HFFc6 (cell line): ENCODE measurements around the gene ADGRB2. TPM values are rescaled to one million over a fixed set of nuclear protein-coding genes. Genes with fewer than 3 reads are reported as not detected.

Source experiments
- DNase-seq: peaks from one replicate; pipeline ENCODE4 v3.0.0-alpha.2; 2018
- H3K27ac Mint-ChIP-seq: 2 replicates; pipeline ENCODE4 v1.8.0; 2020; ENCODE audit warnings: mild to moderate bottlenecking, mixed read lengths
- H3K27me3 Mint-ChIP-seq: 2 replicates; pipeline ENCODE4 v1.8.0; 2021; ENCODE audit warnings: mild to moderate bottlenecking, moderate library complexity, mixed read lengths; ENCODE audit not compliant: insufficient read depth
- H3K36me3 Mint-ChIP-seq: 2 replicates; pipeline ENCODE4 v1.8.0; 2021; ENCODE audit warnings: low read depth, mixed read lengths
- H3K4me1 Mint-ChIP-seq: 2 replicates; pipeline ENCODE4 v1.8.0; 2020; ENCODE audit warnings: low read depth, mixed read lengths
- H3K4me3 Mint-ChIP-seq: 2 replicates; pipeline ENCODE4 v1.8.0; 2020; ENCODE audit warnings: mild to moderate bottlenecking, moderate library complexity, mixed read lengths
- H3K9me3 Mint-ChIP-seq: 2 replicates; pipeline ENCODE4 v1.8.0; 2020; ENCODE audit warnings: mild to moderate bottlenecking, mixed read lengths
- CTCF ChIP-seq: fragments of 200-600 bp; sonication (generic); IDR thresholded peaks from 2 replicates; pipeline ENCODE4 v1.5.0; 2021; ENCODE audit warnings: antibody characterized with exemption, mild to moderate bottlenecking
- total RNA-seq, 6 experiments: library from RNA; stranded (reverse); fragmentation: NEBNext Ultra II Directional; extraction: Animal tissue kit (Norgen Biotek cat#: 25700); gene quantifications; 2 replicates in 1 of 6; 3 replicates in 5 of 6; pipeline ENCODE4 v1.2.3, GENCODE V29; 2021

The ADGRB2 gene
- total RNA-seq, 6 experiments from 2014 or later, result 4.9 to 8.8 (median 6.4) TPM

- no peaks in the 10 kb centered on the region for H3K27me3 Mint-ChIP-seq
- TF ChIP-seq CTCF, result no peak
- no peaks in the 10 kb centered on the region for H3K36me3 Mint-ChIP-seq
- H3K9me3 Mint-ChIP-seq, result no peaks in the 10 kb centered on the region
- H3K27ac Mint-ChIP-seq, result peak overlapping the region; percentile 97
- H3K4me1 Mint-ChIP-seq, result peaks cover 36% of the 10 kb centered on the region
- peak overlapping the region; percentile 90; the same call in 1 of the 2 replicates for H3K4me3 Mint-ChIP-seq
- no peak for DNase-seq
These were observed 23.1 kb upstream of the ADGRB2 start for GRCh38 chr1:31787261-31787660.

- Mint-ChIP-seq H3K36me3 (no peaks in the 10 kb centered on the region), H3K27me3 (no peaks in the 10 kb centered on the region), H3K9me3 (no peaks in the 10 kb centered on the region), H3K27ac (no peak overlapping the region), H3K4me1 (peaks cover 33% of the 10 kb centered on the region), H3K4me3 (no peak overlapping the region)
- no peak for TF ChIP-seq CTCF
- DNase-seq, result no peak
These were observed 22.4 kb upstream of the ADGRB2 start for GRCh38 chr1:31786366-31787060.

- Mint-ChIP-seq H3K4me1 (peaks cover 27% of the 10 kb centered on the region), H3K4me3 (no peak overlapping the region), H3K27ac (no peak overlapping the region), H3K9me3 (no peaks in the 10 kb centered on the region), H3K27me3 (no peaks in the 10 kb centered on the region), H3K36me3 (no peaks in the 10 kb centered on the region)
- no peak for DNase-seq
- TF ChIP-seq CTCF, result no peak
These were observed 21.8 kb upstream of the ADGRB2 start for GRCh38 chr1:31785947-31786290.

GRCh38 chr1:31785020-31785946, 21.1 kb upstream of the ADGRB2 start:
- H3K9me3 Mint-ChIP-seq, result no peaks in the 10 kb centered on the region
- DNase-seq, result no peak
- no peak overlapping the region for H3K4me3 Mint-ChIP-seq
- H3K27me3 Mint-ChIP-seq, result no peaks in the 10 kb centered on the region
- H3K27ac Mint-ChIP-seq, result no peak overlapping the region
- TF ChIP-seq CTCF, result no peak
- peaks cover 20% of the 10 kb centered on the region for H3K4me1 Mint-ChIP-seq
- no peaks in the 10 kb centered on the region for H3K36me3 Mint-ChIP-seq

GRCh38 chr1:31784356-31785019, 20.3 kb upstream of the ADGRB2 start:
- Mint-ChIP-seq H3K4me3 (no peak overlapping the region), H3K9me3 (no peaks in the 10 kb centered on the region)

More at GRCh38 chr1:31784356-31785019, 20.3 kb upstream of the ADGRB2 start:
- no peak for DNase-seq
- no peak overlapping the region for H3K27ac Mint-ChIP-seq
- TF ChIP-seq CTCF, result no peak
- peaks cover 12% of the 10 kb centered on the region for H3K4me1 Mint-ChIP-seq
- H3K27me3 Mint-ChIP-seq, result no peaks in the 10 kb centered on the region
- H3K36me3 Mint-ChIP-seq, result no peaks in the 10 kb centered on the region
